DND-41 (cell line): ENCODE measurements around the gene PIK3IP1.

Experiments
- ATAC-seq: fragments of 200-7000 bp; cut with Tn5 transposase; 3 replicates; pipeline ENCODE4 v1.9.1; 2021; ENCODE audit warnings: low read depth; ENCODE audit not compliant: insufficient read depth
- DNase-seq: peaks from one replicate; pipeline ENCODE4 v3.0.0-alpha.2; 2020
- H2AFZ ChIP-seq: 2 replicates; pipeline ENCODE4 v1.6.0; 2012; ENCODE audit warnings: low read depth, low read length
- H3K27ac ChIP-seq: 2 replicates; pipeline ENCODE4 v1.5.1; 2012; ENCODE audit warnings: low read length, inconsistent platforms
- H3K27me3 ChIP-seq: fragments of 200-600 bp; sonication (generic); 2 replicates; pipeline ENCODE4 v1.6.0; 2012; ENCODE audit warnings: low read length, mild to moderate bottlenecking, inconsistent platforms; ENCODE audit not compliant: insufficient read depth, poor library complexity
- H3K36me3 ChIP-seq: 2 replicates; pipeline ENCODE4 v1.5.1; 2012; ENCODE audit warnings: low read length, inconsistent platforms; ENCODE audit not compliant: insufficient read depth
- H3K4me1 ChIP-seq: 2 replicates; pipeline ENCODE4 v1.5.1; 2012; ENCODE audit warnings: mild to moderate bottlenecking, low read length; ENCODE audit not compliant: insufficient read depth
- H3K4me2 ChIP-seq: 2 replicates; pipeline ENCODE4 v1.6.0; 2012; ENCODE audit warnings: mild to moderate bottlenecking, moderate library complexity, low read length, inconsistent platforms; ENCODE audit not compliant: insufficient read depth
- H3K4me3 ChIP-seq, 2 experiments: fragments of 200-600 bp in 1 of 2; shearing (Covaris generic) in 1 of 2; 2 replicates each; pipeline ENCODE4 v1.5.1; 2012 to 2016; ENCODE audit warnings: inconsistent platforms in 2 of 2, low read length in 2 of 2, mild to moderate bottlenecking in 2 of 2, low read depth in 1 of 2, moderate library complexity in 1 of 2
- H3K79me2 ChIP-seq: 2 replicates; pipeline ENCODE4 v1.6.0; 2012; ENCODE audit warnings: low read length, inconsistent platforms; ENCODE audit not compliant: insufficient read depth
- H3K9ac ChIP-seq: 2 replicates; pipeline ENCODE4 v1.6.0; 2012; ENCODE audit warnings: low read depth, mild to moderate bottlenecking, inconsistent platforms, low read length, moderate library complexity
- H3K9me3 ChIP-seq: 2 replicates; pipeline ENCODE4 v1.5.1; 2012; ENCODE audit warnings: low read length, moderate library complexity, mild to moderate bottlenecking, inconsistent platforms; ENCODE audit not compliant: insufficient read depth, severe bottlenecking
- H4K20me1 ChIP-seq: 2 replicates; pipeline ENCODE4 v1.6.0; 2012; ENCODE audit warnings: low read length; ENCODE audit not compliant: insufficient read depth
- EZH2 ChIP-seq: IDR thresholded peaks from 3 replicates; pipeline ENCODE4 v1.6.1; 2012; ENCODE audit warnings: borderline replicate concordance, low read depth, mild to moderate bottlenecking, moderate library complexity, low read length, inconsistent platforms; ENCODE audit not compliant: severe bottlenecking
- TF ChIP-seq, protein P1 (sequence below): IDR thresholded peaks from 2 replicates; pipeline ENCODE4 v1.5.1; 2012; ENCODE audit warnings: borderline replicate concordance, low read length, moderate library complexity, mild to moderate bottlenecking; ENCODE audit not compliant: poor library complexity, severe bottlenecking; ENCODE audit errors: extremely low read depth

Gene PIK3IP1

GRCh38 chr22:31334329-31334728 is 42.0 kb upstream of the PIK3IP1 start:
- no peak for TF ChIP-seq EZH2
- Histone ChIP-seq H3K9ac (no peak overlapping the region), H3K9me3 (no peaks in the 10 kb centered on the region), H3K36me3 (peaks cover 92% of the 10 kb centered on the region), H3K27me3 (no peaks in the 10 kb centered on the region), H3K27ac (no peak overlapping the region), H3K79me2 (peaks cover 84% of the 10 kb centered on the region), H3K4me3 (no peak overlapping the region), H4K20me1 (peaks cover 87% of the 10 kb centered on the region), H3K4me2 (no peak overlapping the region), H2AFZ (no peak overlapping the region), H3K4me1 (peaks cover 8% of the 10 kb centered on the region; the same call in 1 of the 2 replicates)
- DNase-seq (no peak), ATAC-seq (no peak)

DNA sequence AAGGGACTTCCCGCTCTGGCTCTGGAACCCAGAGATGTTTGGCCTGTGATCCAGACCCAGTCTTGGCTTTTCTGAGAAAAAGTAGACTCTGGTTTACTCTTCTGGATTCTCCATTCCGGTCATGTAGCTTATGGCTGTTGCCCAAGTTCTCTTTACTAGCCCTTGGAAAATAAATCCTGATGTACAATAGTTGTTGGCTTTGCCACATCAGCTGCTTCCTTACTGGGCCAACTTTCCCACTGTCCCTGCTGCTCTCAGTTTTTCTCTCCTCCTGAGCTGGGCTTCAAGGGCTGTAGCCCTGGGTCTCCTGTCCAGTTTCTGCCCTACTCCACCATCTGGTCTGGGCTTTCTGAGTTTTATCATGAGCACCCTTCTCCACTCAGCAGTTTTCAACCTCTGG is 41.4 kb upstream of the PIK3IP1 start:
- no peak for DNase-seq
- H3K4me2 ChIP-seq, result no peak overlapping the region
- no peaks in the 10 kb centered on the region for H3K9me3 ChIP-seq
- H3K27ac ChIP-seq, result no peak overlapping the region
- TF ChIP-seq, protein P1, sequence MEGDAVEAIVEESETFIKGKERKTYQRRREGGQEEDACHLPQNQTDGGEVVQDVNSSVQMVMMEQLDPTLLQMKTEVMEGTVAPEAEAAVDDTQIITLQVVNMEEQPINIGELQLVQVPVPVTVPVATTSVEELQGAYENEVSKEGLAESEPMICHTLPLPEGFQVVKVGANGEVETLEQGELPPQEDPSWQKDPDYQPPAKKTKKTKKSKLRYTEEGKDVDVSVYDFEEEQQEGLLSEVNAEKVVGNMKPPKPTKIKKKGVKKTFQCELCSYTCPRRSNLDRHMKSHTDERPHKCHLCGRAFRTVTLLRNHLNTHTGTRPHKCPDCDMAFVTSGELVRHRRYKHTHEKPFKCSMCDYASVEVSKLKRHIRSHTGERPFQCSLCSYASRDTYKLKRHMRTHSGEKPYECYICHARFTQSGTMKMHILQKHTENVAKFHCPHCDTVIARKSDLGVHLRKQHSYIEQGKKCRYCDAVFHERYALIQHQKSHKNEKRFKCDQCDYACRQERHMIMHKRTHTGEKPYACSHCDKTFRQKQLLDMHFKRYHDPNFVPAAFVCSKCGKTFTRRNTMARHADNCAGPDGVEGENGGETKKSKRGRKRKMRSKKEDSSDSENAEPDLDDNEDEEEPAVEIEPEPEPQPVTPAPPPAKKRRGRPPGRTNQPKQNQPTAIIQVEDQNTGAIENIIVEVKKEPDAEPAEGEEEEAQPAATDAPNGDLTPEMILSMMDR, result no peak
- TF ChIP-seq EZH2, result no peak
- peaks cover 87% of the 10 kb centered on the region for H4K20me1 ChIP-seq
- peaks cover 7% of the 10 kb centered on the region; the same call in 1 of the 2 replicates for H3K4me1 ChIP-seq
- no peaks in the 10 kb centered on the region for H3K27me3 ChIP-seq
- no peak overlapping the region for H3K9ac ChIP-seq
- H3K79me2 ChIP-seq, result peaks cover 80% of the 10 kb centered on the region
- no peak for ATAC-seq
- H3K36me3 ChIP-seq, result peaks cover 92% of the 10 kb centered on the region
- no peak overlapping the region for H2AFZ ChIP-seq
- H3K4me3 ChIP-seq, result no peak overlapping the region

DNA sequence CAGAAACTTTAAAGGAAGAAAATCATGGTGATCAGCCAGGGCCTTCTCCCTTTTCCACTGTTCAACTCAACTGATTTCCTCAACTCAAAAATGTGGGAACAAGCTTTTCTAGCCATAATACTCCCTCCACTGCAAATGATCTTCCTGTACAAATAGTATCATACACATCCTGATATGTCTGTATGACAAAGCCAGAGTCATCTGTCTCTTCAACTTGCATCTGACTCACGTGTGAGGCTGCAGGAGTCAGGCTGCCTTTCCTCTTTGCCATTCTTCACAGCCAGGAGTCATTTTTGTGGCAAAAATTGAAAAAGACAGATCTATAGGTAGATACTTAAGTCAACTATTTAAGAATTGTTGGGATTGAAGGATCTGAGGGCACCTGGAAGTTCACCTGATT is 40.6 kb upstream of the PIK3IP1 start:
- no peak overlapping the region for H3K4me2 ChIP-seq
- no peak for TF ChIP-seq EZH2
- TF ChIP-seq, protein P1, result no peak
- H3K4me3 ChIP-seq, result no peak overlapping the region
- peaks cover 73% of the 10 kb centered on the region for H3K79me2 ChIP-seq
- no peaks in the 10 kb centered on the region for H3K27me3 ChIP-seq
- no peak overlapping the region for H3K27ac ChIP-seq
- H3K4me1 ChIP-seq, result no peaks in the 10 kb centered on the region
- ATAC-seq (no peak), DNase-seq (no peak)
- H3K36me3 ChIP-seq, result peaks cover 92% of the 10 kb centered on the region
- no peak overlapping the region for H3K9ac ChIP-seq
- no peaks in the 10 kb centered on the region for H3K9me3 ChIP-seq
- peaks cover 87% of the 10 kb centered on the region for H4K20me1 ChIP-seq
- no peak overlapping the region for H2AFZ ChIP-seq

- TF ChIP-seq, protein P1, result no peak
- no peak for TF ChIP-seq EZH2
- no peak for DNase-seq
- H2AFZ ChIP-seq, result no peak overlapping the region
- no peak overlapping the region for H3K4me2 ChIP-seq
- H3K4me3 ChIP-seq, result no peak overlapping the region
- H4K20me1 ChIP-seq, result peaks cover 85% of the 10 kb centered on the region
- no peak for ATAC-seq
- no peaks in the 10 kb centered on the region for H3K9me3 ChIP-seq
- H3K36me3 ChIP-seq, result peaks cover 92% of the 10 kb centered on the region
- H3K9ac ChIP-seq, result no peak overlapping the region
- H3K27ac ChIP-seq, result no peak overlapping the region
- peaks cover 64% of the 10 kb centered on the region for H3K79me2 ChIP-seq
- no peaks in the 10 kb centered on the region for H3K27me3 ChIP-seq
- no peaks in the 10 kb centered on the region for H3K4me1 ChIP-seq
These were observed 39.7 kb upstream of the PIK3IP1 start for GRCh38 chr22:31332010-31332409.
